ENCODE results near the gene ANAPC7.
A peak's percentile ranks its signal among the peaks of the same experiment; 100 is the strongest.

DNA sequence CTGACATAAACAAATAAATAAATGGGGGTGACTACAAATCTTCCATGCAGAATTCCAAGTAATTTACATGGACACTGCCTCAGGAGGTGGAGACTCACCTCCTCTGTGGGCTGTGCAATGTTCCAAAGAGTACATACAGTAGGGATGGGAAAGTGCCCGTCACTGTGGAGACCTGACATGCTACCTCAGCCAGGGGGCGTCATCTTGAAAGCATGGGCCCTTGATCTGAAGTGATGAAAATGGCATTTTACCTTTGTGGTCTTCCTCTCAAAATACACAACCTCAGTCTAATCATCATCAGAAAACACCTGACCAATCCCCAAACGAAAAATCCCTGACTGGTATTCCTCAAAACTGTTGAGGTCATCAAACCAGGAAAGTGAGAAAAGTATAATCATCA, 48.4 kb downstream of the ANAPC7 start:
- TF ChIP-seq, protein P1, sequence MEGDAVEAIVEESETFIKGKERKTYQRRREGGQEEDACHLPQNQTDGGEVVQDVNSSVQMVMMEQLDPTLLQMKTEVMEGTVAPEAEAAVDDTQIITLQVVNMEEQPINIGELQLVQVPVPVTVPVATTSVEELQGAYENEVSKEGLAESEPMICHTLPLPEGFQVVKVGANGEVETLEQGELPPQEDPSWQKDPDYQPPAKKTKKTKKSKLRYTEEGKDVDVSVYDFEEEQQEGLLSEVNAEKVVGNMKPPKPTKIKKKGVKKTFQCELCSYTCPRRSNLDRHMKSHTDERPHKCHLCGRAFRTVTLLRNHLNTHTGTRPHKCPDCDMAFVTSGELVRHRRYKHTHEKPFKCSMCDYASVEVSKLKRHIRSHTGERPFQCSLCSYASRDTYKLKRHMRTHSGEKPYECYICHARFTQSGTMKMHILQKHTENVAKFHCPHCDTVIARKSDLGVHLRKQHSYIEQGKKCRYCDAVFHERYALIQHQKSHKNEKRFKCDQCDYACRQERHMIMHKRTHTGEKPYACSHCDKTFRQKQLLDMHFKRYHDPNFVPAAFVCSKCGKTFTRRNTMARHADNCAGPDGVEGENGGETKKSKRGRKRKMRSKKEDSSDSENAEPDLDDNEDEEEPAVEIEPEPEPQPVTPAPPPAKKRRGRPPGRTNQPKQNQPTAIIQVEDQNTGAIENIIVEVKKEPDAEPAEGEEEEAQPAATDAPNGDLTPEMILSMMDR (IDR thresholded peaks at IDR 0.05; ENCODE audit: low read length), result peak; percentile 38
- no peak for TF ChIP-seq EZH2phosphoT487 (IDR thresholded peaks at IDR 0.05; ENCODE audit: low read length)
- no peak for TF ChIP-seq EZH2 (optimal IDR thresholded peaks at IDR 0.05; ENCODE audit: low read depth, low read length)
